GM20000 (cell line): ENCODE results near the gene SIK2.

Experiments
- DNase-seq: peaks from one replicate; pipeline ENCODE4 v3.0.0; 2012; ENCODE audit warnings: low spot score
- CTCF ChIP-seq: IDR thresholded peaks from 2 replicates; pipeline ENCODE4 v1.5.1; 2012; ENCODE audit warnings: mild to moderate bottlenecking, control low read depth; ENCODE audit errors: extremely low read depth, missing control alignments

Gene SIK2

GRCh38 chr11:111731821-111732220 lies 129.6 kb downstream of the SIK2 start:
- TF ChIP-seq CTCF: no peak
- DNase-seq: no peak

- DNase-seq: no peak
- TF ChIP-seq CTCF: no peak
Observed at GRCh38 chr11:111733016-111733415, 130.8 kb downstream of the SIK2 start.

- no peak for TF ChIP-seq CTCF
- no peak for DNase-seq
Observed at GRCh38 chr11:111733611-111734088, 131.4 kb downstream of the SIK2 start.

GRCh38 chr11:111734101-111734953 lies 132.1 kb downstream of the SIK2 start:
- no peak for TF ChIP-seq CTCF
- DNase-seq: no peak

- no peak for DNase-seq
- no peak for TF ChIP-seq CTCF
Observed at GRCh38 chr11:111734954-111735261, 132.7 kb downstream of the SIK2 start.

- no peak for TF ChIP-seq CTCF
- DNase-seq: no peak
Observed at GRCh38 chr11:111735262-111736116, 133.2 kb downstream of the SIK2 start.

- DNase-seq: no peak
- no peak for TF ChIP-seq CTCF
Observed at GRCh38 chr11:111736181-111736590, 133.9 kb downstream of the SIK2 start.
